ENCODE data around the gene EPHB2.

Gene EPHB2

DNA sequence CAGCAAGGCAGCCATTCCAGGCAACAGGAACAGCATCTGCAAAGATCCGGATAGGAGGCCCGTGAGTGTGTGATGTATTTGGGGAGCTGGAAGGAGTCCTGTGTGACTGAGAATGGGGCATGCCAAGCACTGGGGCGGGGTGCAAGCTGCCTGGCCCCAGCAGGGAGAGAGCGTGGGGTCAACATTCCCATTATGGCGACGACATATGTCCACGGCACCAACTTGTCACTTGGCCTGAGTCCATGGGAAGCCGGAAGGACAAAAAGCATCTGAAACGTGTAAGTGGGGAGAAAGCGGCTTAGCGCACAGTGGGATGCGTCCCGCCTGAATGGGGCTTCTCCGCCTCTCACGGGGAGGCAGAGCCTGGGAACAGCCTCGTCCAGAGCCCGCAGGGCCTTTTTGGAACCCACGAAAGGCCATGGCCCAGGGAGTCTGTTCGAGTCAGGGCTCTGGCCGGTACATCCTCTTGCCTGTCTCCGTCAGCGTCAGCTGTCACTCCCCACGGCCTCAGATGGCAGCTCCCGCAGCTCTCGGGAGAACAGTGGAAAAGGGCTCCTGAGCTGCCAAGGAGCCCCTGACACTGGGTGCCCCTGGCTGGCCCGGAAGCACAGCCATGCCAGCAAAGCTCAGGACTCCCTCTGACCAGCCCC is 12.4 kb downstream of the EPHB2 start:
- no peak for DNase-seq

DNA sequence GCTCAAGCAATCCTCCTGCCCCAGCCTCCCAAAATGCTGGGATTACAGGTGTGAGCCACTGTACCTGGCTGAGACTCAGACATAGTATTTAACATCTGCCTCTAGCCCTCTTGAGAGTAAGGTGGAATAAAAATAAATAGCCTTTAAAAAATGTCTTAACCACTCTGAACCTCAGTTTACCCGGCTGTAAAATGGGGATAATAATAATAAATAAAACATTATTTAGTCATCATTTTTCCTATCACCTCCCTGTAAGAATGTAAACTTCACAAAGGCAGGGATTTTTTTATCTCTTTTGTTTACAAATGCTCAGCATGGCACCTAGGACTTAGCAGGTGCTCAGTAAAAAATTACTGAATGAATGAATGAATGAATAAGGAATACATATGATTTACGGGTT is 17.2 kb downstream of the EPHB2 start:
- DNase-seq = no peak

DNA sequence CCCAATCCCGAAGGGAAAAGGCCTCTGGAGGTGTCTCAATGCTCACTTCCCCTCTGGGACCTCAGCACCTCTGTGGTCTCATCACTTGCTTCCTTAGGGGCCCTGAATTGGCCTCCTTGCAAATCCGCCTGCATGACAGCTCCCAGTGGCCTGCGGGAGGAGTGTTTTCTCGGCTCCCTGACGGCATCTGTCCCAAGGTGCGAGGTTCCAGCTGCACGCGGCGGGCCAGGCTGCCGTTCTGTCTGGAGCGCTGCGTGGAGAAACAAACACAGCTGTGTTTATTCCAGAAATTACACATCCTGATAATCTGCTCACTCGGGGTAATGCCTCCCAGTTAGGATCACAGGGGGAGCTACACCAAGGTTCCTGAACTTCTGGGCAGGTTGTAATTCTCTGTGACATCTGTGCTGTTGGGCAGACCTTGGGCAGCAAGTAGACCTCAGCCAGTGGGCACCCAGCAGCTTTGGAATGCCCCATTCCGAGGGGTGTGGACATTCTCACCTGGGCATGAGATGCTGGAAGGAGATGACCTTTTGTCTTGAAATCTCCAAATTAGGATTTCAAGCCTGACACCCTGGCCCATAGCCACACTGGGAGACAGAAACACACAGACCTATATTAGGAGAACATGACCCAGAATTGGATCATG is 18.2 kb downstream of the EPHB2 start:
- DNase-seq = no peak

DNA sequence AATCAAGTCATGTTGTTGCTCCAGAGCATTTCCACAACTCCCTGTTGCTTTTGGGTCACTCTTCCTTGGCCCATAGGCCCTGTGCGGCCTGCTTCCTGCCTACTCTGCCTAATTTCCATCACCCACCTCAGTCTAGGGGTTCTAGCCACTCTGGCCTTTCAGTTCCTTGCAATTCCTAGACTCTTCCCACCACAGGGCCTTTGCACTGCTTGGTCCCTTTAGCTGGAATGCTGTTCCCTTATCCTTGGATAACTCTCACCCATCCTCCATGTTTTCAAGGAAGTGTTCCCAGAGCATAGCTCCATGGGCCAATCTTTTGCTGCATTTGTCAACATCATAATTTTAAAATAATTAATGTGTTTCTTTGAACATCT is 18.7 kb downstream of the EPHB2 start:
- DNase-seq = no peak

DNA sequence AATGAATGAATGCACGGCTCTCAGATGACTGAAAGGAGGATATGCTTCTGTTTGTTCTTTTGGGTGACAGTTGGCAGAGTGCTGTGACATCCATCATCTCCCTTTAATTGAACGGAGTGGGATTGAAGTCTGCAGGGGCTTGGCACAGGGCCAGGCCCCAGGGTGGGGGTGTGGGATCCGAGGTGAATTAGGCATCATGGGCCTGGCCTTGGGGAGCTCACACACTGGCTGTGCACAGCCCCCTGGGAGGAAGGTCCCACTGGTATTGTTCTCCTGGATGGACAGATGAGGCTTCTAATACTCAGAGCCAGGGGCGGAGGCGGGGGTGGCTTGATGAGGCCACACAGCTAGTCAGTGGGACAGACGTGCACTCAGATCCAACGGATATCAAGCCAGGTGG is 19.3 kb downstream of the EPHB2 start:
- no peak for DNase-seq

DNA sequence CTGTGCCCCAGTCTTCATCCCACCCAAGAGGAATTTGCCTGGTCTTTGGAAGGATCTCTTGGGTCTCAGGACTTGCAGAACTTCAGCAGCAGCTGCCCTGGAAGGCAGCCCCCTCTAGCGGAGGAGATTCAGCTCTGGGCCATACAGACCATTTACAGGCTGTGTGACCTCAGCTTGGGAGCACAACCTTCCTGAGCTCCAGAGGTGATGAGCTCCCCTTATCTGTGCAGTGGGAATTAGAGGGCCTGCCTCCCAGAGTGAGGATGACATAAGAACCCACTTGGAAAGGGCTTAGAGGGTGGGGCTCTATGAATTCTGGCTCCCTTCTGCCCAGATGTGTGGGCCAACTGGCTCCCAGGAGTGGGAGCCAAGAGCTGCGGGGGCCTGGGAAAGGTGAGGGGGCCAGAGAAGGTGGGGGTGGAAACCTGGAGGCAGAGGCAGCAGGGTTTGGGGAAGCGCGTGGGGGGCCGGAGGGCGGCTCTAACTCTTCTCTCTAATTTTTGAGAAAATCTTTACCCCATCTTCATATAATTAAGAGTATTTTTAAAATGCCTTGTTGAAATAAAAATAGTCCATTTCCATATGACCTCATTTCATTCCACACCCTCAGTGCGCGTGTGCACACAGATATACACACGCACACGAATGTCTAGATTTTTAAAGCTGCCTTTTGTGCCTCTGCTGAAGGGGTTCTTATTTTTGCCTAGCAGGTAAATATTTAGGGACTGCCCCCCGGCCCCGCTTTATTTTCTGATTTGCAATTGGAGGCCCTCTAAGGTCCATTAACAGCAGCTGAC is 21.5 kb downstream of the EPHB2 start:
- no peak for DNase-seq

DNA sequence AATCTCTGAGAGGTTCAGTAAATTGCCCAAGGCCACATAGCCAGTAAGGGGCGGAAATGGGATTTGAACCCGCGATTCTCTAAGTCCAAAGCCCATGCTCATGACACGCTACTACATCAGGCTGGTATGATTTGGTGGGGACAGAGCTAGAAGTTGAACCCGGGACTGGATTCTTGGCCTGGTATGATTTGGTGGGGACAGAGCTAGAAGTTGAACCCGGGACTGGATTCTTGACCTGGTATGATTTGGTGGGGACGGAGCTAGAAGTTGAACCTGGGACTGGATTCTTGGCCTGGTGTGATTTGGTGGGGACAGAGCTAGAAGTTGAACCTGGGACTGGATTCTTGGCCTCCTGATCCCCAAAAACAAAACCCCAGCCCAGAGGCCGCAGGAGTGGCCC is 23.0 kb downstream of the EPHB2 start:
- DNase-seq = no peak

DNA sequence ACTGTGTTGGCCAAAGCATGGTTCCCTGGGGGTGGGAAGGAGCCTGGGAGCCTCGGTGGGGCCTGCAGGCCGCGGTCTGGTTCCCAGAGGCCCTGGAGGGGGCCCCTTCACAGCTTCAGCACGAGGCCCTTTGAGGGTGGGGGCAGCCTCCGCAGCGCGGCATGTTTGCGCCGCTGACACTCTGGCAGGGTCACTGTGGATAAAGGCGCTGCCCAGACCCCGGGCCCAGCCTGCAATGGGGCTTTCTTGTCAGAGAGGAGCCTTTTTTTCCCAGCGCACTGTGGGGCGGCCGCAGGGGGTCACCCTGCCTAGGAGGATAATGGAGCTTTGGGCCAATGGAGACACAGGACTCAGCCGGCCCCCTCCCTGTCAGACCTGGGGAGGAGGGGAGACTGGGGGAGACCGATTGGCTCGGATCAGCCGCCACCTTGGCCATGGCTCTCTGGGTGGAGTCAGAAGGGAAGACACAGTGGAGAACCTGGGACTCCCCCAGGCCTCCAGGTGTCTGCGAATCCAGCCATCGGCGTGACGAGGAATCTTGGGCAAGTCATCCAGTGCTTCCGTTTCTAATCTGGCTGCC is 26.0 kb downstream of the EPHB2 start:
- DNase-seq = no peak

DNA sequence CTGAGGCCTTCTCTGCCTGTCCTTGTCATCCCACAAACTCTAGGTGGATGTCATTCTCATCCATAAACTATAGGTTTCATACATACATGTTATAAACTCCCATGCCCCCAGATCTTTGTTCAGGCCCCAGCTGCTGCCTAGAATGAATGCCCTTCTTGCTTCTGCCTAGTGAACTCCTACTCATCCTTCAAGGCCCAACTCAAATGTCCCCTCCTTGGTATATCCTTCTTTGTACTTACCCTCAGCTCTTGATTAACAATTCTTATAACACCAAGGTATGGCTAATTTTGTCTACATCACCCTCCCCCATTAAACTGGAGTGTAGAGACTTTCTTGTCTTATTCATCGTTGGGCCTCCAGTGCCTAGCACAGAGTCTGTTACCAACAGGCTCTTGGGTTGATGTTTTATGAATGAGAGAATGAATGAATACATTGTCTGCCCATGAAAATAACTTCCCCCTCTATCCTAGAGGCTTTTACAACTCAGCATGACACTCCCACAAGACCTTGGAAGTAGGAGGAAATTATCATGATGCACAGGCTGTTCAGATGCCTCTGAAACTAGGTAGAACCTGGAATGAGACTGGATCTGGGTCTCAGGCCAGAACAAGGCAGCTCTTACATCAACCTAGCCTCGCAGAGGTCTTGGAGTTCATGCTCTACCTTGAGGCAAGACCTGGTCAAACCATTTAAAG is 26.9 kb downstream of the EPHB2 start:
- DNase-seq = no peak

DNA sequence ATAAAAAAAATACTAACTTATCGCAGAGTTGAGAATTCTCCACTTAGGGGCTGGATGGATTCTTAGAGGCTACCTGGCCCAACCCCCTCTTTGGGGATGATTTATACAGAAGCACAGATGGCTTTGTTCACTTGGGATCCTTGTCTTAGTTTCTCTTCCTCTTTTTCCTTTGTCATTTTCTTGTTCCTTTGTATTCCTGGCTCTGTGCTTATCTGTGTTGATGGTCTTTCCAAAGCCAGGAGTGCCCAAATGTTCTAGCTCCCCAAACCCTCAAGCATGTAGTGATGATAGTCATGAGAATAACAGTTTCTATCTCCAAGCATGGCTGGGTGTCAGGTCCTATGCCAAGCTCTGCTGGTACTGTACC is 27.4 kb downstream of the EPHB2 start:
- no peak for DNase-seq

DNA sequence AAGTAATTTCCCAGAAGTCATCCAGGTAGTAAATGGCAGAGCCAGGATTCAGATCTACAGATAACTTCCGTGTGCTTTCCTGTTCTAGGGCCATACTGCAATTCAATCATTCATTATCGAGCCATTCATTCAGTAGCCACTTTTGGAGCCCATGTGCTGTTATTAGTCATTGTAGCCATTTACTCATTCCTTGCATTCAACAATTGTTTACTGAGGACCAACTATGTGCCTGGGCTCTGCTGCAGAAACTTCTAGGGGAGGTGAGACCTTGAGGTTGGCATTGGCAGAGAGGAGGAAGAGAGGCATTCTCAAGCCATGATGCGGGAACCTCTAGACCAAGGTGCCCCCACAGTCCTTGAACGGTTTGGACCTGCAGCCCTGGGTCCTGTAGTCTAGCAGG is 27.9 kb downstream of the EPHB2 start:
- DNase-seq = no peak

DNA sequence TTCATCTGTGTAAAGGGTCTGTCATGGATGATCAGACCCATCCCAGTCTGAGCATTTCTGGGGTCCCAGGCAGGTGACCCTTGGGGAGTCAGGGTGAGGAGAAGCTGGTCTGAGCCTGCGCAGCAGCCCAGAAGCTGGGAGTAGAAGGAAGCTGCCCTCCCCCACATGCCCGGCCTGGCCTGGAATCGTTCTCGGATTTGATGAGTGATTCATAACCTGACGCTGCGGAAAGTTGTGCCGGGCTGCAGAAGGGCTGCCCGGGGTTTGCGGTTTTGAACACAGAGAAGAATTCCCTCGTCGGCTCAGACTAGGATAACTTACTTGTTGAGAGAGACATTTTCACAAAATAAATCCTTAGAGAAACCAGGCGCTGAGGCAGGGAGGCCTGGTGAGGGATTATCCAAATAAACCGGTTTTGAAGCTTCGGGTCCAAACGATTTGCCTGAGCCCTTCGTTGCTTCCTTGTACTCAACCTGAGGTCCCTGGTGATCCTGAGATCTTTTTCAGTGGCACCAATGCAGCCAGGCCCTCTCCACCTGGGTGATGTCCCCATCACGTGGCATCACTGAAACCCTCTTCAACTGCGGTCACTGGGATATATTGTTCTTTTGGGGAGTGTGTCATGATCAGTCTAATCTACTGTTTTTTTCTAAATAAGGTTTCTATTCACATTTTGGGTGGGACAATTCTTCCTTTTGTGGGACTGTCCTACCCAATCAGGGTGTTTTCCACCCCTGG is 29.2 kb downstream of the EPHB2 start:
- no peak for DNase-seq

DNA sequence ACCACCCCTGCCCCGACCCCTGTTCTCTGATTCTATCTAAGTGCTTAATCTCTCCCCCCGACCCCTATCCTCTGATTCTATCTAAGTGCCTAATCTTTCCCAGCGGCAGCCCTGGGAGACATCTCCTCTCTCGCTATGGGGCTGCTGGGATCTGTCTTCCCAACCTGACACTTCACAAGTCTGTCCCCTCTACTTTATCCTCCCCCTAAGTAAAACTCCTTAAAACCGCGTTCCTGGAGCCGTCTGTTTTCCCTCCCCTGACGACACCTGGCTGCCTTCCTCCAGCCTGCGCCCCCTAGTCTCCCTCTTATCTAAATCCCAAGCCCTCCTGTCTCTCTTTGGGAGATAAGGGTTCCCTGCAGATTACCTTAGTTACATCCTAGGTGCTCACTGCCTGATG is 30.5 kb downstream of the EPHB2 start:
- no peak for DNase-seq

DNA sequence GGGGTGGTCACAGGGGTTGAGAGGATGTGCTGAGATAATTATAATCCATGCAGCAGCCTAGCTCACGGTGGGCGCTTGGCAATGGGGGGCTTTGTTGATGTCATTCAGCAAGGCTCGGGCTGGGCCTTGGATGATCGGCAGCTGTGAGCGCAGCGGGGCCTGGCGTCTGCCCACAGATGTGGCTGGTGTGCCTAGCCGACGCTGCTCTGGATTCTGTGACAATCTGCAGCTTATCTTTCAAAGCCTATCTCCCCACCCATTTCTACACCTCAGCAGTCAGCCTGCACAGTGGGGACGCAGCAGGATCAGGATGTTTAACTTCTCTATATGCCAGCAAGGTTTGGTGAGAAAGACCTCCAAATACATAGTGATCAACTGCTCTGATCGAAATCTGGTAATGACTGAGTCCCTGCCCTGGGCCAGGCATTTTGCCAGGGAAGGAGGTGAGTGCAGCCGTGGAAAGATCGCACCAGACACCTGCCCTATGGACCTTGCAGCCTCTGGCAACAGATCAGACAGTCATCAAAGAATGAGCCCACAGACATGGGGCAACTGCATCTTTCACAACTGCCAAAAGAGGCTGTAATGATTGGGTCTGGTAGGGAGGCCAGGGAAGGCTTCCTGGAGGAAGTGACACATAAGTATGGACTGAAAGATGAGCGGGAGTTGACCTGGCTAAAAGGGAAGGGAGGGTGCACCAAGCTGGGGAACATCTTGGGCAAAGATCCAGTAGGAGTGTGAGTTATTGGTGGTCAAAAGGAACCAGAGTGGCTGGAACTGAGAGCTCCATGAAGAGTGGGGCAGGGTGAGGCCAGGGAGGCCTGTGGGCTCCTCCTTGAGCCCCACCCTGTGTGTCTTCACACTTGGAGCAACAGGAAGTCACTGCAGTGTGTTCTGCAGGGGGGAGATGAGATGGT is 35.3 kb downstream of the EPHB2 start:
- no peak for DNase-seq

DNA sequence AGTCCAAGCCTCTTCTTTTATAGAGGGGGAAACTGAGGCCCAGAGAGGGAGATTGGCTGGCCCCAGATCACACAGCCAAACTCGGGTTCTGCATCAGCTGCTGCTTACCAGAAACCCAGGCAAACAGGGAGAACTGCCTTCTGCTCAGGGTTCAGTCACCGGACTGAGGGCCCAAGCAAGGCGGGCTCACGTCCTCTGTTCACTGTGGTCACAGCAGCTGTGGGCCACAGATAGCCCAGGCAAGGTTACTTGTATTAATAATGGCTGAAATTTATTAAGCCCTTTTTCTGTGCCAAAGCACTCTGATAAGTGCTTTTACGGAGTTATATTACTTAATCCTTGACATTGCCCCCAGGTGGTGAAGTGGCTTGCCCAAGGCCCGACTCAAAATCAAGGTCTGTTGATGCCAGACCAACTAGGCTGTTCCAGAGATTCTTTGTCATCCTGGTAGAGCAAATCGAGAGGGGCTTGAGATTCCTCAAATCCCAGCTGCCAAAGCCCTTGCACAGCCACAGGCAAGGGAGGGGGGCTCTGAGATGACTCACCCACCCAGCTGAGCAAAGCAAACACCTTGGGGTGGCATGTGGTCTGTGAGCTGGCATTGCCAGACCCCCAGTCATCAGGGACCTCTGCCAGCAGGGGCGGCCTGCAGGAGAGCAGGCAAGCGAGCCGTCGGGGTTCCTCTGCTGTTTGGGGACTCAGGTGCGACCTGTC is 36.5 kb downstream of the EPHB2 start:
- DNase-seq = no peak

DNA sequence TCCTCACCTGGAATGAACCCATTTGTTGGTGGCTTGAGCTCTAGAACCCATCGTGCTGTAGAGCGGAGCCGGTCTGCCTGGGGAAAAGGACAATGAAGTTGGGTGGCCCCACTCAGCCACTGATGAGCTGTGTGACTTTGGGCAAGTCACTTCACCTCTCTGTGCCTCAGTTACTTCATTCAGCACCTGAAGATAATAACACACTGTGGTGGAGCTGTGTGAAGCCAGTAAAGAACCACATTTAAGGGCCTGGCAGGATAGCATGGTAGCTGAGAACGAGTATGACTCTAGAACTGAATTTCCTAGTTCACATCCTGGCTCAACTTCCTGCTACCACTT is 37.1 kb downstream of the EPHB2 start:
- DNase-seq = no peak

DNA sequence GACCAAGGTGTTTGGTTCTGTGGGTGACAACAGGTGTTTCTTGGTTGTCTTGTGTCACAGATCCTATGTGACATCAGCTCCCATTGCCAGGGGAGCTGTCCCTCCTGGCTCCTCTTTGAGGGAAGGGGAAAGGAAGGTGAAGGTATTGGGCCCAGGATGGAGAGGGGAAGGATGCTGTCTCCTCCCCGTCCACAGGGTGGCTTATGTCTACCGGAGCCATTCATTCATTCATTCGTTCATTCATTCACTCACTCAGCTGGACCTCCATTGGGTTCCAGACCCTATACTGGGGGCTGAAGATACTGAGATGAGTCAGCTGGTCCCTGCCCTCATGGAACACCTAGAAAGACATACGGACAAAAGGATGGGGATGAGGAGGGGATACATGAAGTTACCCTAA is 38.9 kb downstream of the EPHB2 start:
- DNase-seq = no peak

DNA sequence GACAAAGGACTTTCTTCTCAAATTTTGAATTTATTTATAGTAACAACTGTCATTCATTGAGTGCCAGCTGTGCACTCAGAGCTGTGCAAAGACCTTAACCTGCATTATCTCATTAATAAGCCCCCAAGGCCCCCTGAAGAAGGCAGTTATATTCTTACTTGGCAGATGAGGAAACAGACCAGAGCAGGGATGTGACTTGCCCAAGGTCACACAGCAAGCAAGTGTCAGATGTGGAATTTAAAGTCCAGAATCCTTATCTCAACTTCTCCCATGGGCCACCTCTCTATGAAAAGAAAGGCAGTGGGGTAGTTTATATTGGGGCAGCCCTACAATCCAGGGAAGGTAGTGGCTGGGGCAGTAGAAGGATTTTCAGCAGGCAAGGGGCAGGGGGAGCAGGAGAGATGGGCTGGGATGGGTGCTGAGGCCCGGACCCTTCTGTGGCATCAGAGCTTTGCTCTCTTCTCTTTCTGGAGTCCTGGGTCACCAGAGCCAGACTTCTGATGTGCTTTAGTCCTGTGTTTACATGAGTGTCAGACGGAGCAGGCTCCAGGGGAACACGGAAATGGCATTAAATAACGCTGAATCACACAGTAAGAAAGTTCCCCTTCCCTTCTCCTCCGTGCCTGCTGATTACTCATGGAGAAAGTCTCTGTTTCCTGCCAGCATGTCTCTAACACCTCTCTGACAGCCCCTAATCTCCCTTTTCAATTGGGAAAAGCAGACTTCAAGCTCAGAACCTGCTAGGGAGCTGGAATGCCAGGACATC is 39.5 kb downstream of the EPHB2 start:
- no peak for DNase-seq

DNA sequence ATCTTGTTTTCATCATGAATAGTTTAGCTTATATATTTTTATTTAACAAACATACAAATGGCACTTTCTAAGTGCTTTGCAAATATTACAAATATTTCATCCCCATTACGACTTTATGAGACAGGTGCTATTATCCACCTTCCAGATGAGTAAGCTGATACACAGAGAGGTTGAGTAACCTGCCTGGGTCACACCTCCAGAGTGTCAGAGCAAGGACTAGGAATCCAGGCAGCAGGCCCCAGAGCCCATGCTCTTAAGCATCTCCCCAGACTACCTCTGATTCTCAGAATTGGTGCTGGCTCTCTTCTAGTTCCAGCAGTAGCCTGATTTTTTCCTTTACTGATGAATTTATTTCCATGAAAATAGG is 40.0 kb downstream of the EPHB2 start:
- no peak for DNase-seq

DNA sequence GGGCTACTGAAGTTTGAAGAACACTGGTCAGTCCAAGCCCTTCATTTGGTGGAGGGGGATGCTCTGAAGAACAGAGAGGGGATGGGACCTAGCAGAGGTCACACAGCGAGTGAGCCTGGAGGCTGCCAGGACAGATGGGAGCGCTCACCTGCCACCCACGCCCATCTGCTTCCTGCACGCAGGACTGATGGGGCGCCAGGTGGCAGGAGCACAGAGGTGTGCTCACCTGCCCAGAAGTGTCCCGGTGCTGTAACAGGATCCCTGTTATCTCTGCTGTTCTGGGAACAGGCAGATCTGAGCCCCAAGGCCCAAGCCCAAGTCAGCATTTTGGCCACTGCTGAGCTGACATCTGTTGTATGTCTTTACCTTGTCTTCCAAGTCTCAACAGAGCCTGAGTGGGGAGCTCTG is 40.5 kb downstream of the EPHB2 start:
- no peak for DNase-seq
